CD4-positive, CD25-positive, alpha-beta regulatory T cell (primary cell): ENCODE results near the gene LYPLA2. TPM values are rescaled to one million over a fixed set of nuclear protein-coding genes. Genes with fewer than 3 reads are reported as not detected.
A peak's percentile ranks its signal among the peaks of the same experiment; 100 is the strongest.
"Not testable (repeated sequence)": the region's sequence is repeated elsewhere in the genome, so short reads cannot be mapped to it uniquely, and the experiment has no call there.

Source experiments
- ATAC-seq, 2 donors: fragments of 150-1000 bp; cut with Tn5 transposase; one replicate each; pipeline ENCODE4 v1.10.0; 2021; ENCODE audit warnings: low read depth in 2 of 2, moderate number of reproducible peaks in 2 of 2, moderate library complexity in 1 of 2
- DNase-seq, 3 donors: peaks; one replicate each; pipeline versions ENCODE4 v3.0.0 to v3.0.0-alpha.2; 2012 to 2022; ENCODE audit warnings: mixed read lengths in 1 of 3
- H3K27ac ChIP-seq: one replicate; pipeline ENCODE4 v1.7.0; 2013; ENCODE audit warnings: mild to moderate bottlenecking, low read length; ENCODE audit not compliant: insufficient read depth, poor library complexity, severe bottlenecking
- H3K27me3 ChIP-seq: one replicate; pipeline ENCODE4 v1.7.0; 2013; ENCODE audit warnings: low read length; ENCODE audit not compliant: control insufficient read depth, insufficient read depth
- H3K36me3 ChIP-seq: one replicate; pipeline ENCODE4 v1.7.0; 2013; ENCODE audit warnings: mild to moderate bottlenecking, low read length, moderate library complexity; ENCODE audit not compliant: control insufficient read depth, insufficient read depth
- H3K4me1 ChIP-seq: 2 replicates; pipeline ENCODE4 v1.7.0; 2013; ENCODE audit warnings: mild to moderate bottlenecking, low read length; ENCODE audit not compliant: insufficient read depth, control insufficient read depth, poor library complexity, severe bottlenecking
- H3K4me3 ChIP-seq: one replicate; pipeline ENCODE4 v1.7.0; 2013; ENCODE audit warnings: low read depth, mild to moderate bottlenecking, low read length, moderate library complexity
- H3K9me3 ChIP-seq, 2 experiments: 1 replicate in 1 of 2; 2 replicates in 1 of 2; pipeline ENCODE4 v1.7.0; 2013; ENCODE audit warnings: low read length in 2 of 2, mild to moderate bottlenecking in 1 of 2, moderate library complexity in 1 of 2; ENCODE audit not compliant: control insufficient read depth in 2 of 2
- H3K27ac Mint-ChIP-seq, 3 donors: one replicate each; pipeline ENCODE4 v1.8.0; 2020 to 2022; ENCODE audit warnings: mild to moderate bottlenecking in 3 of 3, mixed read lengths in 3 of 3, moderate library complexity in 2 of 3
- H3K27me3 Mint-ChIP-seq: one replicate; pipeline ENCODE4 v1.8.0; 2022; ENCODE audit warnings: mild to moderate bottlenecking, mixed read lengths
- H3K36me3 Mint-ChIP-seq: one replicate; pipeline ENCODE4 v1.8.0; 2020; ENCODE audit warnings: mixed read lengths
- H3K4me1 Mint-ChIP-seq, 4 donors: one replicate each; pipeline ENCODE4 v1.8.0; 2020 to 2022; ENCODE audit warnings: mixed read lengths in 4 of 4, mild to moderate bottlenecking in 1 of 4
- H3K4me3 Mint-ChIP-seq, 4 donors: one replicate each; pipeline ENCODE4 v1.8.0; 2020 to 2022; ENCODE audit warnings: mild to moderate bottlenecking in 4 of 4, mixed read lengths in 4 of 4, moderate library complexity in 3 of 4
- H3K9me3 Mint-ChIP-seq, 7 donors: one replicate each; pipeline ENCODE4 v1.8.0; 2020 to 2022; ENCODE audit warnings: mixed read lengths in 7 of 7, mild to moderate bottlenecking in 3 of 7, moderate library complexity in 2 of 7
- polyA plus RNA-seq, 4 donors: library from polyadenylated mRNA; unstranded; fragments of 300-500 nt; fragmentation: Illumina TruSeq; gene quantifications; one replicate each; pipeline ENCODE4 v1.2.3, GENCODE V29; 2021
- total RNA-seq: library from RNA; stranded (reverse); gene quantifications from one replicate; pipeline ENCODE4 v1.2.3, GENCODE V29; 2022

The LYPLA2 gene
- total and polyA plus RNA-seq, 5 donors from 2014 or later, result 50.4 to 111 (median 95.0) TPM

- not testable (repeated sequence) for H3K9me3 ChIP-seq, H3K36me3 Mint-ChIP-seq, H3K9me3 Mint-ChIP-seq, H3K27me3 ChIP-seq, DNase-seq, H3K4me3 ChIP-seq, H3K27ac ChIP-seq, ATAC-seq, H3K27me3 Mint-ChIP-seq
- H3K4me1 ChIP-seq, result peaks cover 30% of the 10 kb centered on the region
- peaks cover 15% of the 10 kb centered on the region for H3K36me3 ChIP-seq
- peak overlapping the region in 2 of 3 donors; percentile 55 to 74 for H3K27ac Mint-ChIP-seq
- H3K4me3 Mint-ChIP-seq, result peak overlapping the region in 1 of 4 donors; percentile 44
- H3K4me1 Mint-ChIP-seq, result peaks cover 1 to 40% (median 16%) of the 10 kb centered on the region in 4 donors
These were observed 3.8 kb downstream of the LYPLA2 start for GRCh38 chr1:23794732-23795182.

GRCh38 chr1:23795676-23796465 is 4.9 kb downstream of the LYPLA2 start:
- no peaks in the 10 kb centered on the region for H3K27me3 Mint-ChIP-seq
- H3K27ac Mint-ChIP-seq, result peak overlapping the region in 1 of 3 donors; percentile 40
- peaks cover 4 to 34% (median 12%) of the 10 kb centered on the region in 4 donors for H3K4me1 Mint-ChIP-seq
- ATAC-seq (no peak), DNase-seq (no peak)
- H3K36me3 Mint-ChIP-seq, result peaks cover 3% of the 10 kb centered on the region
- H3K9me3 Mint-ChIP-seq, result no peaks in the 10 kb centered on the region
- peak overlapping the region in 1 of 4 donors; percentile 34 for H3K4me3 Mint-ChIP-seq
- H3K27ac ChIP-seq, result no peak overlapping the region
- peaks cover 15% of the 10 kb centered on the region for H3K36me3 ChIP-seq
- H3K27me3 ChIP-seq, result no peaks in the 10 kb centered on the region
- no peaks in the 10 kb centered on the region for H3K9me3 ChIP-seq
- peaks cover 28% of the 10 kb centered on the region for H3K4me1 ChIP-seq
- H3K4me3 ChIP-seq, result no peak overlapping the region

GRCh38 chr1:23796466-23797271 is 5.7 kb downstream of the LYPLA2 start:
- ATAC-seq (no peak), DNase-seq (no peak)
- Histone ChIP-seq H3K27ac (no peak overlapping the region), H3K36me3 (peaks cover 15% of the 10 kb centered on the region), H3K27me3 (no peaks in the 10 kb centered on the region), H3K4me1 (peaks cover 31% of the 10 kb centered on the region), H3K4me3 (no peak overlapping the region), H3K9me3 (no peaks in the 10 kb centered on the region)
- Mint-ChIP-seq H3K4me3 (peak overlapping the region in 2 of 4 donors; percentile 79 to 89), H3K27ac (no peak overlapping the region), H3K27me3 (no peaks in the 10 kb centered on the region), H3K9me3 (no peaks in the 10 kb centered on the region), H3K4me1 (peaks cover 4 to 31% (median 7%) of the 10 kb centered on the region in 4 donors), H3K36me3 (peaks cover 3% of the 10 kb centered on the region)

GRCh38 chr1:23797478-23798448 is 6.8 kb downstream of the LYPLA2 start:
- Mint-ChIP-seq H3K27ac (no peak overlapping the region), H3K4me3 (peak overlapping the region; percentile 3 to 89 (median 46)), H3K27me3 (no peaks in the 10 kb centered on the region), H3K4me1 (peaks cover 0 to 23% (median 7%) of the 10 kb centered on the region in 4 donors), H3K9me3 (no peaks in the 10 kb centered on the region), H3K36me3 (peaks cover 3% of the 10 kb centered on the region)
- Histone ChIP-seq H3K9me3 (no peaks in the 10 kb centered on the region), H3K27me3 (no peaks in the 10 kb centered on the region), H3K4me3 (no peak overlapping the region), H3K27ac (no peak overlapping the region), H3K4me1 (peaks cover 20% of the 10 kb centered on the region), H3K36me3 (peaks cover 15% of the 10 kb centered on the region)
- DNase-seq, result no peak
- ATAC-seq, result no peak

DNA sequence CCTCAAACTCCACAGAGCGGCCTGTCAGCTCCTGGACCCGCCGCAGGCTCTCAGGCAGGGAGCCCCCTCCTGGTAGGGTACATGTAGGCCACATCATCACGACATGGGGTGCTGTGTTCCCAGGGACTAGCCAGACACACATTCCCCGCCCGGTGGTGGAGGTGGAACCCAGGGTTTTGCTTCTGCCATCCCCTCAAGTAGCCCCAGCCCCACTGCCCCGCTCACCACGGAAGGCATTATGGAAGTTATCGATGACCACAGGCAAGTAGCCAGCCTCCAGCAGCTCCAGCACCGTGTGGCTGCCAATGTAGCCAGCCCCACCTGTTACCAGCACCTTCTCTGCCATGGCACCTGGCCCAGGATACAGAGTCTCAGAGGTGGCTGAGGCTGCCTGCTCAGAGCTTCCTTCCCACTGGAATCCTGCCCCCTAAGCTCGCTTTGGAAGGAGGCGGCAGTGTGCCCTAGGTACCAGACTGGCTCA is 7.8 kb downstream of the LYPLA2 start:
- DNase-seq (no peak), ATAC-seq (no peak)
- no peaks in the 10 kb centered on the region for H3K9me3 Mint-ChIP-seq
- Histone ChIP-seq H3K4me1 (peaks cover 20% of the 10 kb centered on the region), H3K9me3 (no peaks in the 10 kb centered on the region), H3K4me3 (no peak overlapping the region), H3K27me3 (no peaks in the 10 kb centered on the region), H3K36me3 (peaks cover 15% of the 10 kb centered on the region), H3K27ac (no peak overlapping the region)
- peaks cover 5% of the 10 kb centered on the region for H3K36me3 Mint-ChIP-seq
- H3K4me3 Mint-ChIP-seq, result peak overlapping the region in 3 of 4 donors; percentile 47 to 92 (median 91)
- H3K27ac Mint-ChIP-seq, result peak overlapping the region in 1 of 3 donors; percentile 71
- peaks cover 0 to 18% (median 7%) of the 10 kb centered on the region in 4 donors for H3K4me1 Mint-ChIP-seq
- H3K27me3 Mint-ChIP-seq, result no peaks in the 10 kb centered on the region

DNA sequence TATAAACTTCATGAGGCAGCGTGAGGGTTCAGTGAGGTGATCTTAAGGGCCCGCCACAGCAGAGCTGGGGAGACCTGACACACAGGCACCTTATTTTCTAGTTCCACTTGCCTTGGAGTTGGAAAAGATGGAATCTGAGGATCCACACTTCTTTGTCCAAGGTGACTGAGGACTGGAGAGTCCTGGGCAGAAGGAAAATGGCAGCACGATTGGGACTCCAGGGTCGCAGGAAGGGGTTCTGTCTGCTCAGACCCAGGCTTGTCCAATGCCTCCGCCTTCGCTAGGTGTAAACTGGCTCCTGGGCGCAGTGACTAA is 8.3 kb downstream of the LYPLA2 start:
- Mint-ChIP-seq H3K9me3 (no peaks in the 10 kb centered on the region), H3K4me3 (peak overlapping the region; percentile 47 to 92 (median 91)), H3K4me1 (peaks cover 0 to 18% (median 7%) of the 10 kb centered on the region in 4 donors), H3K36me3 (peaks cover 10% of the 10 kb centered on the region), H3K27ac (peak overlapping the region in 1 of 3 donors; percentile 91), H3K27me3 (no peaks in the 10 kb centered on the region)
- Histone ChIP-seq H3K9me3 (no peaks in the 10 kb centered on the region), H3K27ac (peak overlapping the region; percentile 89), H3K36me3 (peaks cover 14% of the 10 kb centered on the region), H3K27me3 (no peaks in the 10 kb centered on the region), H3K4me3 (peak overlapping the region; percentile 67), H3K4me1 (peaks cover 20% of the 10 kb centered on the region)
- ATAC-seq (no peak), DNase-seq (no peak)
